Fibroblast of lung (primary cell): ENCODE data around the gene CFAP74. TPM values are rescaled to one million over a fixed set of nuclear protein-coding genes. Genes with fewer than 3 reads are reported as not detected.

ENCODE experiments used
- DNase-seq, 2 donors: peaks; one replicate each; pipeline versions ENCODE4 v3.0.0 to v3.0.0-alpha.2; 2010; ENCODE audit warnings: low read depth in 2 of 2
- H2AFZ ChIP-seq: 2 replicates; pipeline ENCODE4 v1.5.1; 2012; ENCODE audit warnings: low read length, control low read depth, inconsistent platforms
- H3K27ac ChIP-seq: 2 replicates; pipeline ENCODE4 v1.5.1; 2011; ENCODE audit warnings: low read length, control low read depth; ENCODE audit not compliant: insufficient read depth
- H3K27me3 ChIP-seq: 2 replicates; pipeline ENCODE4 v1.5.1; 2011; ENCODE audit warnings: mild to moderate bottlenecking, low read length; ENCODE audit not compliant: control insufficient read depth, insufficient read depth
- H3K36me3 ChIP-seq: 2 replicates; pipeline ENCODE4 v1.5.1; 2011; ENCODE audit warnings: low read length; ENCODE audit not compliant: control insufficient read depth, insufficient read depth
- H3K4me1 ChIP-seq: 2 replicates; pipeline ENCODE4 v1.5.1; 2011; ENCODE audit warnings: low read length; ENCODE audit not compliant: control insufficient read depth, insufficient read depth; ENCODE audit errors: extremely low read depth
- H3K4me2 ChIP-seq: 2 replicates; pipeline ENCODE4 v1.5.1; 2011; ENCODE audit warnings: low read length, control low read depth; ENCODE audit not compliant: insufficient read depth; ENCODE audit errors: extremely low read depth
- H3K4me3 ChIP-seq, 4 experiments: fragments of 200-600 bp in 1 of 4; sonication (generic) in 1 of 4; replicated peaks in 1 of 4; 2 replicates each; pipeline ENCODE4 v1.5.1; 2011 to 2016; ENCODE audit warnings: low read length in 4 of 4, low read depth in 3 of 4, mild to moderate bottlenecking in 3 of 4, control low read depth in 2 of 4, inconsistent platforms in 1 of 4, mixed read lengths in 1 of 4; ENCODE audit not compliant: insufficient read depth in 1 of 4; ENCODE audit errors: control extremely low read depth in 1 of 4
- H3K79me2 ChIP-seq: 2 replicates; pipeline ENCODE4 v1.5.1; 2012; ENCODE audit warnings: mild to moderate bottlenecking, low read length, inconsistent platforms; ENCODE audit not compliant: control insufficient read depth, insufficient read depth
- H3K9ac ChIP-seq: 2 replicates; pipeline ENCODE4 v1.5.1; 2011; ENCODE audit warnings: mild to moderate bottlenecking, low read length, control low read depth; ENCODE audit not compliant: insufficient read depth
- H3K9me3 ChIP-seq: 2 replicates; pipeline ENCODE4 v1.5.1; 2012; ENCODE audit warnings: low read depth, low read length; ENCODE audit not compliant: control insufficient read depth, insufficient read depth
- H4K20me1 ChIP-seq: 2 replicates; pipeline ENCODE4 v1.5.1; 2011; ENCODE audit warnings: low read length; ENCODE audit not compliant: control insufficient read depth, insufficient read depth; ENCODE audit errors: extremely low read depth
- CTCF ChIP-seq, 2 donors: IDR thresholded peaks in 1 of 2; conservative IDR thresholded peaks in 1 of 2; 1 replicate in 1 of 2; 2 replicates in 1 of 2; pipeline ENCODE4 v1.5.1; 2011 to 2012; ENCODE audit warnings: low read length in 2 of 2, control low read depth in 1 of 2, inconsistent platforms in 1 of 2, low read depth in 1 of 2, mild to moderate bottlenecking in 1 of 2
- EZH2 ChIP-seq: IDR thresholded peaks from 2 replicates; pipeline ENCODE4 v1.5.1; 2012; ENCODE audit warnings: low read length, control low read depth, mild to moderate bottlenecking; ENCODE audit errors: missing control alignments
- polyA plus RNA-seq, 2 donors: library from polyadenylated mRNA; depleted of rRNA in 1 of 2; stranded (reverse) in 1 of 2; unstranded in 1 of 2; fragments of >200 nt; gene quantifications; 2 replicates each; pipeline ENCODE4 v1.2.1, GENCODE V29; 2011 to 2012; ENCODE audit warnings: missing spikeins in 1 of 2
- total RNA-seq: library from RNA; depleted of rRNA; stranded (reverse); fragments of >200 nt; gene quantifications from 2 replicates; pipeline ENCODE4 v1.2.1, GENCODE V29; 2014

CFAP74 gene
- total and polyA plus RNA-seq, 2 donors (not counting 1 experiment from before 2014, with no cell fraction given): not detected

- H3K79me2 ChIP-seq: no peaks in the 10 kb centered on the region
- H3K9ac ChIP-seq: no peak overlapping the region
- no peak overlapping the region for H2AFZ ChIP-seq
- H3K36me3 ChIP-seq: no peaks in the 10 kb centered on the region
- DNase-seq: no peak
- TF ChIP-seq EZH2 (no peak), CTCF (conservative IDR thresholded peaks at IDR 0.05 in 1 of 2, IDR thresholded peaks at IDR 0.05 in 1 of 2; ENCODE audit: low read depth in 1 of 2, low read length in 2 of 2) (no peak)
- no peaks in the 10 kb centered on the region for H3K4me1 ChIP-seq
- no peak overlapping the region for H3K27ac ChIP-seq
- no peaks in the 10 kb centered on the region for H4K20me1 ChIP-seq
- H3K27me3 ChIP-seq: peaks cover 3% of the 10 kb centered on the region
- no peak overlapping the region for H3K4me2 ChIP-seq
- H3K9me3 ChIP-seq: peaks cover 5% of the 10 kb centered on the region
- no peak overlapping the region for H3K4me3 ChIP-seq
Observed at GRCh38 chr1:1969505-1969900, 34.1 kb downstream of the CFAP74 start.

- H2AFZ ChIP-seq: no peak overlapping the region
- H3K9me3 ChIP-seq: peaks cover 5% of the 10 kb centered on the region
- H3K36me3 ChIP-seq: no peaks in the 10 kb centered on the region
- H3K27ac ChIP-seq: no peak overlapping the region
- TF ChIP-seq CTCF (conservative IDR thresholded peaks at IDR 0.05 in 1 of 2, IDR thresholded peaks at IDR 0.05 in 1 of 2; ENCODE audit: low read depth in 1 of 2, low read length in 2 of 2): no peak
- TF ChIP-seq EZH2: no peak
- DNase-seq: no peak
- H3K4me3 ChIP-seq: no peak overlapping the region
- H4K20me1 ChIP-seq: no peaks in the 10 kb centered on the region
- H3K27me3 ChIP-seq: peaks cover 3% of the 10 kb centered on the region
- no peak overlapping the region for H3K4me2 ChIP-seq
- H3K9ac ChIP-seq: no peak overlapping the region
- no peaks in the 10 kb centered on the region for H3K4me1 ChIP-seq
- H3K79me2 ChIP-seq: no peaks in the 10 kb centered on the region
Observed at GRCh38 chr1:1968767-1969504, 34.6 kb downstream of the CFAP74 start.

GRCh38 chr1:1967879-1968278, 35.7 kb downstream of the CFAP74 start:
- Histone ChIP-seq H3K79me2 (no peaks in the 10 kb centered on the region), H3K4me3 (no peak overlapping the region), H3K4me1 (no peaks in the 10 kb centered on the region), H3K27ac (no peak overlapping the region), H4K20me1 (no peaks in the 10 kb centered on the region), H3K4me2 (no peak overlapping the region), H3K36me3 (no peaks in the 10 kb centered on the region), H2AFZ (no peak overlapping the region), H3K27me3 (peaks cover 3% of the 10 kb centered on the region), H3K9ac (no peak overlapping the region), H3K9me3 (peaks cover 5% of the 10 kb centered on the region)
- TF ChIP-seq EZH2 (no peak), CTCF (conservative IDR thresholded peaks at IDR 0.05 in 1 of 2, IDR thresholded peaks at IDR 0.05 in 1 of 2; ENCODE audit: low read depth in 1 of 2, low read length in 2 of 2) (no peak)
- no peak for DNase-seq
